Karpas-422 (cell line): ENCODE data around the gene TGFBR3L. TPM values are rescaled to one million over a fixed set of nuclear protein-coding genes. Genes with fewer than 3 reads are reported as not detected.
"Not testable (repeated sequence)": the region's sequence is repeated elsewhere in the genome, so short reads cannot be mapped to it uniquely, and the experiment has no call there.

Source experiments
- DNase-seq: peaks from one replicate; pipeline ENCODE4 v3.0.0-alpha.2; 2015
- H2AFZ ChIP-seq: fragments of 200-600 bp; sonication (generic); 2 replicates; pipeline ENCODE4 v1.6.1; 2014; ENCODE audit warnings: antibody characterized with exemption, low read length, mixed read lengths
- H3K27ac ChIP-seq: fragments of 200-600 bp; sonication (generic); 2 replicates; pipeline ENCODE4 v1.5.1; 2014; ENCODE audit warnings: mild to moderate bottlenecking, low read length, moderate library complexity
- H3K27me3 ChIP-seq: fragments of 200-600 bp; sonication (generic); 2 replicates; pipeline ENCODE4 v1.6.1; 2014; ENCODE audit warnings: low read length, mixed read lengths
- H3K36me3 ChIP-seq: fragments of 200-600 bp; sonication (generic); 2 replicates; pipeline ENCODE4 v1.6.1; 2014; ENCODE audit warnings: low read length, mixed read lengths; ENCODE audit not compliant: insufficient read depth
- H3K4me1 ChIP-seq: fragments of 200-600 bp; sonication (generic); 2 replicates; pipeline ENCODE4 v1.6.1; 2014; ENCODE audit warnings: mild to moderate bottlenecking, low read length, mixed read lengths
- H3K4me2 ChIP-seq: fragments of 200-600 bp; sonication (generic); 2 replicates; pipeline ENCODE4 v1.6.1; 2014; ENCODE audit warnings: low read length, low read depth, mild to moderate bottlenecking; ENCODE audit not compliant: poor library complexity, severe bottlenecking
- H3K4me3 ChIP-seq: fragments of 200-600 bp; sonication (generic); 2 replicates; pipeline ENCODE4 v1.5.1; 2014; ENCODE audit warnings: mild to moderate bottlenecking, antibody characterized with exemption, low read length, mixed read lengths
- H3K79me2 ChIP-seq: fragments of 200-600 bp; sonication (generic); 2 replicates; pipeline ENCODE4 v1.6.1; 2014; ENCODE audit warnings: mild to moderate bottlenecking, low read length, mixed read lengths
- H3K9ac ChIP-seq: fragments of 200-600 bp; sonication (generic); 2 replicates; pipeline ENCODE4 v1.6.0; 2014; ENCODE audit warnings: low read length
- H3K9me2 ChIP-seq: fragments of 200-600 bp; sonication (generic), shearing (Covaris generic); replicated peaks from 2 replicates; pipeline ENCODE4 v1.6.0; 2014; ENCODE audit warnings: mild to moderate bottlenecking, low read length, moderate library complexity; ENCODE audit not compliant: insufficient read depth
- H3K9me3 ChIP-seq: fragments of 300-700, 200-600 bp; sonication (generic); 2 replicates; pipeline ENCODE4 v1.6.1; 2014; ENCODE audit warnings: low read length, mixed read lengths
- H4K20me1 ChIP-seq: fragments of 200-600 bp; sonication (generic); 2 replicates; pipeline ENCODE4 v1.6.1; 2014; ENCODE audit warnings: mild to moderate bottlenecking, antibody characterized with exemption, low read length, low read depth; ENCODE audit not compliant: insufficient read depth
- total RNA-seq: library from RNA; depleted of rRNA; stranded (reverse); fragments of >200 nt; shearing (Covaris generic); gene quantifications from 2 replicates; pipeline ENCODE4 v1.2.3, GENCODE V29; 2014; ENCODE audit warnings: low replicate concordance

The TGFBR3L gene
- total RNA-seq, 1 experiment from 2014 or later = not detected

GRCh38 chr19:7887408-7888144, 27.1 kb upstream of the TGFBR3L start:
- Histone ChIP-seq H3K4me3 (no peak overlapping the region), H3K9me2 (no peaks in the 10 kb centered on the region), H3K4me2 (no peak overlapping the region), H4K20me1 (no peaks in the 10 kb centered on the region), H3K4me1 (no peaks in the 10 kb centered on the region), H3K79me2 (no peaks in the 10 kb centered on the region), H3K9me3 (no peaks in the 10 kb centered on the region), H3K27me3 (no peaks in the 10 kb centered on the region), H3K9ac (no peak overlapping the region), H3K27ac (no peak overlapping the region), H3K36me3 (no peaks in the 10 kb centered on the region), H2AFZ (no peak overlapping the region)
- no peak for DNase-seq

- no peaks in the 10 kb centered on the region for H3K79me2 ChIP-seq
- no peak within 1 kb of the TSS for H3K9ac ChIP-seq
- no peaks in the 10 kb centered on the region for H3K27me3 ChIP-seq
- no peaks in the 10 kb centered on the region for H3K9me2 ChIP-seq
- H3K9me3 ChIP-seq = no peaks in the 10 kb centered on the region
- H4K20me1 ChIP-seq = no peaks in the 10 kb centered on the region
- no peak within 1 kb of the TSS for H3K27ac ChIP-seq
- H3K4me2 ChIP-seq = no peak within 1 kb of the TSS
- H2AFZ ChIP-seq = no peak within 1 kb of the TSS
- H3K4me1 ChIP-seq = no peaks in the 10 kb centered on the region
- no peaks in the 10 kb centered on the region for H3K36me3 ChIP-seq
- no peak within 1 kb of the TSS for H3K4me3 ChIP-seq
- DNase-seq = no peak
Observed at GRCh38 chr19:7888145-7888825, 26.3 kb upstream of the TGFBR3L start, which contains the start of gene LRRC8E. Gene LRRC8E, plus strand, starts transcription at chr19:7888510. Its CDS starts 7,094 bp downstream, at chr19:7895604.

- no peak for DNase-seq
- no peaks in the 10 kb centered on the region for H3K9me3 ChIP-seq
- H3K4me2 ChIP-seq = no peak overlapping the region
- no peaks in the 10 kb centered on the region for H3K36me3 ChIP-seq
- no peak overlapping the region for H3K4me3 ChIP-seq
- no peaks in the 10 kb centered on the region for H3K4me1 ChIP-seq
- H2AFZ ChIP-seq = no peak overlapping the region
- no peaks in the 10 kb centered on the region for H4K20me1 ChIP-seq
- H3K79me2 ChIP-seq = no peaks in the 10 kb centered on the region
- no peak overlapping the region for H3K27ac ChIP-seq
- no peaks in the 10 kb centered on the region for H3K9me2 ChIP-seq
- H3K27me3 ChIP-seq = no peaks in the 10 kb centered on the region
- no peak overlapping the region for H3K9ac ChIP-seq
Observed at GRCh38 chr19:7888826-7889217, 25.8 kb upstream of the TGFBR3L start.

- H3K9me2 ChIP-seq, H3K79me2 ChIP-seq, H3K27ac ChIP-seq, H3K36me3 ChIP-seq, H3K27me3 ChIP-seq, H3K9ac ChIP-seq, H2AFZ ChIP-seq, DNase-seq, H3K9me3 ChIP-seq, H3K4me1 ChIP-seq, H4K20me1 ChIP-seq, H3K4me2 ChIP-seq, H3K4me3 ChIP-seq: not testable (repeated sequence)
Observed at GRCh38 chr19:7893362-7894101, 21.1 kb upstream of the TGFBR3L start.

GRCh38 chr19:7894612-7895309, 19.9 kb upstream of the TGFBR3L start:
- no peak overlapping the region for H2AFZ ChIP-seq
- H3K9ac ChIP-seq = no peak overlapping the region
- DNase-seq = no peak
- H3K4me3 ChIP-seq = no peak overlapping the region
- no peak overlapping the region for H3K4me2 ChIP-seq
- no peak overlapping the region for H3K27ac ChIP-seq
- no peaks in the 10 kb centered on the region for H3K36me3 ChIP-seq
- no peaks in the 10 kb centered on the region for H3K4me1 ChIP-seq
- H3K79me2 ChIP-seq = no peaks in the 10 kb centered on the region
- H3K27me3 ChIP-seq = no peaks in the 10 kb centered on the region
- no peaks in the 10 kb centered on the region for H4K20me1 ChIP-seq
- H3K9me2 ChIP-seq = no peaks in the 10 kb centered on the region
- no peaks in the 10 kb centered on the region for H3K9me3 ChIP-seq

- no peak for DNase-seq
- Histone ChIP-seq H3K27me3 (no peaks in the 10 kb centered on the region), H3K27ac (no peak overlapping the region), H3K4me1 (no peaks in the 10 kb centered on the region), H3K4me2 (no peak overlapping the region), H3K79me2 (no peaks in the 10 kb centered on the region), H4K20me1 (no peaks in the 10 kb centered on the region), H3K4me3 (no peak overlapping the region), H3K9me3 (no peaks in the 10 kb centered on the region), H3K9ac (no peak overlapping the region), H3K9me2 (no peaks in the 10 kb centered on the region), H3K36me3 (no peaks in the 10 kb centered on the region), H2AFZ (no peak overlapping the region)
Observed at GRCh38 chr19:7895565-7895964, 19.1 kb upstream of the TGFBR3L start.

- no peak overlapping the region for H3K27ac ChIP-seq
- H3K4me2 ChIP-seq = no peak overlapping the region
- no peaks in the 10 kb centered on the region for H3K79me2 ChIP-seq
- H3K9ac ChIP-seq = no peak overlapping the region
- H4K20me1 ChIP-seq = no peaks in the 10 kb centered on the region
- H3K4me3 ChIP-seq = no peak overlapping the region
- no peaks in the 10 kb centered on the region for H3K36me3 ChIP-seq
- H3K9me3 ChIP-seq = no peaks in the 10 kb centered on the region
- H3K9me2 ChIP-seq = no peaks in the 10 kb centered on the region
- DNase-seq = no peak
- no peaks in the 10 kb centered on the region for H3K4me1 ChIP-seq
- no peaks in the 10 kb centered on the region for H3K27me3 ChIP-seq
- no peak overlapping the region for H2AFZ ChIP-seq
Observed at GRCh38 chr19:7897292-7897691, 17.3 kb upstream of the TGFBR3L start.

GRCh38 chr19:7898967-7899366, 15.7 kb upstream of the TGFBR3L start:
- H3K9me2 ChIP-seq = no peaks in the 10 kb centered on the region
- H3K27me3 ChIP-seq = no peaks in the 10 kb centered on the region
- H3K27ac ChIP-seq = no peak overlapping the region
- H3K4me1 ChIP-seq = peaks cover 10% of the 10 kb centered on the region
- DNase-seq = no peak
- no peaks in the 10 kb centered on the region for H3K9me3 ChIP-seq
- H3K4me3 ChIP-seq = no peak overlapping the region
- H3K9ac ChIP-seq = no peak overlapping the region
- H2AFZ ChIP-seq = no peak overlapping the region
- no peaks in the 10 kb centered on the region for H3K36me3 ChIP-seq
- no peaks in the 10 kb centered on the region for H3K79me2 ChIP-seq
- no peaks in the 10 kb centered on the region for H4K20me1 ChIP-seq
- no peak overlapping the region for H3K4me2 ChIP-seq
